Activated CD8-positive, alpha-beta memory T cell treated with anti-CD3 and anti-CD28 coated beads for 1 hour (primary cell): Measurements from ENCODE around the gene CERT1.
"Not testable (repeated sequence)": the region's sequence is repeated elsewhere in the genome, so short reads cannot be mapped to it uniquely, and the experiment has no call there.

Experiments used
- DNase-seq, 2 donors: peaks; one replicate each; pipeline ENCODE4 v3.0.0-alpha.2; 2020; ENCODE audit warnings: low read depth in 1 of 2; ENCODE audit errors: extremely low read depth in 1 of 2

Gene CERT1

DNA sequence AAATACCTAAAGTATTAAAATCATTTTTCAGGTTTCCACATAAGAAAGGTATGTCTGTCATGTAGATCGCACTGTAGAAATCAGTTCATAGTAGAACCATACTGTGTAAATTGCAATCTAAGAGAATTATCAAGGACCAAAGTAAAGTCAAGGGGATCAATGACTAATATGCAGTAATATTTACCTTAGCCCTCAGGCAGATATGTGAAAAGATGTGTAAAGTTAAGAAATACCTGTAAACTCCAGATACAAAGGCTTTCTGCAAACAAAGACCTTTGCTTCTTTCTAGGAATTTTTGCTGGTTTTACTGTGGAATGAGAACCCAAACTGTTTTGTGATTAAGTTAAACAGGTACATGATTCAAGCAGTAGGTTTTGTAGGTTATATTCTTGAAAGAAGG is 11.8 kb upstream of the CERT1 start:
- DNase-seq, result no peak

DNA sequence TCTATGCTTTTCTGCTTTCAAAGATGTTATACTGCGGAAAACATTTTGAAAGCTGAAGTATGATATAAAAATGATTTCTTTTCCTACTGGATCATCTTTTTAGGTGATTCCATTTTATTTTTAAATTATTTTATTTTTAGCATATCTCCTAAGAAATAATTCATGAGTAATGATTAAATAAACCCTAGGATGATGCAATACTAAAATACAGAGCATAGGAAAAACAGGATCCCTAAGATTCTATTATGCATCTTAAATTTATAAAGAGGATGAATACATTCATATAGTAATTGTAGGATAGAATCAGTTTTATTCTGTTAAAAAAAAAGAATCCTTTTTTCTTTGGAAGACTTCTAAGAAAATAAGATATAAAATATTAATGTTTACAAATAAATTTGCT is 11.1 kb upstream of the CERT1 start:
- no peak for DNase-seq

DNA sequence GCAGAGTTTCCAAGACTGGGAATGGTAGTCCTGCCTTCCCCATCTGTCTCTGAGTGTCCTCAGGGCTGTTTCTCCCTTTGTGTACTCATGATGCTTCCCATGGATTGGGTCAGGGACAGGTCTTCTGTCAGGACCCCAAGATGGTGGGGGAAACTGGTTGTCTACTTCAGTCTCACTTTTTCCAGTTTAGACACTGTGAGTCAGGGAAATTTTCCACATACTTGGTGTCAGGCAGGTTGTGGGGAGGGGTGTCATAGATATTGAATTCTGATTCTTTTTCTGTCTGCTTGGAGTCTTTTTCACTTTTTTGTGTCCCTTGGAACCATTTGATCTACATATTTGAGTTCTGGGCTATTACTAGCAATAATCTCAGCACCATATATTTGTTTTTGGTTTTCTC is 10.6 kb upstream of the CERT1 start:
- no peak for DNase-seq

DNA sequence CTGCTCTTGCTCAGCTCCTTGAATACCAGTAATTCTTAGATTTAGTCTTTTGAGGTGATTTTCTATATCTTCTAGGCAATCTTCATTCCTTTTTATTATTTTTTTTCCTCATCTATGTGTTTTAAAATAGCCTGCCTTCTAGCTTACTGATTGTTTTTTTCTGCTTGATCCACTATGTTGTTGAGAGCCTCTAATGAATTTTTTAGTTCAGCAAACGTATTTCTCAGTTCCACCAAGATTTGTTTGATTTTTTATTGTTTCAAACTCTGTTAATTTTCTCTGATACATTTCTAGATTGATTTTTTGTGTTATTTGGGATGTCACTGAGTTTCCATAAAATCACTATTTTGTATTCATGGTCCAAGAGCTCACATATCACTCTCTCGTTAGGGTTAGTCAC is 9.8 kb upstream of the CERT1 start:
- no peak for DNase-seq

DNA sequence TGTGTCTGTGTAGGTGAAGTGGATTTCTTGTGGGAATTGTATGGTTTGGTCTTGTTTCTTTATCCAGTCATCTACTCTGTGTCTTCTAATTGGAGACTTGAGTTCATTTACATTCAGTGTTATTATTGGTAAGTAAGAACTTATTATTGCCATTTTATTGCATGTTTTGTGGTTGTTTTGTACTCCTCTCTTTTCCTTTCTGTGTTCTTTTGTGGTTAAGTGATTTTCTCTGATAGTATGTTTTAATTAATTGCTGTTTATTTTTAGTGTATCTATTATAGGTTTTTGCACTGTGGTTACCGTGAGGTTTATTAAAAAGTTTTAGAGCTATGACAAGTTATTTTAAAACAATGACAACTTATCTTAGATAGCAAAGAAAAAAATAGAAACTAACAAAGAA is 8.3 kb upstream of the CERT1 start:
- no peak for DNase-seq

DNA sequence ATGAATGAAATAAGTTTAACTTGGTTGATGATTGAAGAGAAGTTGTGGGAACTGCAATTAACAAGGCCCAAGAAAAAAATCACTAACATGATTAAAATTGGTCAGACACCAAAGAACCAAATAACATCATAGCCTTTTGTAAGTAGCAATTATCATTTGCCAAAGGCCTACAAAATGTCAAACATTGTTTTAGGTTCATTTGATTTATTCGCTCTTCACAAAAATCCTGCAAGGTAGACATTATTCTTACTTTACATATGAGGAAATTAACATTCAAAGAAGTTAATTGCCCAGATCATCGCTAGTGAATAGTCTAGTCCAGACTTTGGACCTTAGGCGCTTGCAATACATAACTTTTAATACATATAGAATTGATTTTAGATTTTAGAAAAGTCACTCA is 2.9 kb upstream of the CERT1 start:
- DNase-seq, result no peak

DNA sequence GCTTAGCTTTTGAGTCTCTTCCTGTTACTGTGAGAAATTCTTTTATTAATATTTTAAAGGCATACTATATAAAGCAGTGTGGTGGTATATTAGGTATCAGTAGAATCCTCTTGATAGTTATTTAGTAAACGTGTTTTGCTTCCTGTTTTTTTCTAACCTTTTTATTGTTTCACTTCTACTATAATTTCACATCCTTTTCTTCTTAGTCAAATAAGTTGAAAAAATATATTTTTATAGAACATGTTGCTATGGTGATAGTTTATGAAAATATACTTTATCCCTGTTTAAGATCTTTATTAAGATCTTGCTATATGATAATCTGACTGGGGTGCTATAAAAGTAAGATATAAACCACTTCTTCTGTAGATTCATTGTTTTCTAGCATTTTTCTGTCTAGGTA is 2.4 kb upstream of the CERT1 start:
- DNase-seq, result no peak

DNA sequence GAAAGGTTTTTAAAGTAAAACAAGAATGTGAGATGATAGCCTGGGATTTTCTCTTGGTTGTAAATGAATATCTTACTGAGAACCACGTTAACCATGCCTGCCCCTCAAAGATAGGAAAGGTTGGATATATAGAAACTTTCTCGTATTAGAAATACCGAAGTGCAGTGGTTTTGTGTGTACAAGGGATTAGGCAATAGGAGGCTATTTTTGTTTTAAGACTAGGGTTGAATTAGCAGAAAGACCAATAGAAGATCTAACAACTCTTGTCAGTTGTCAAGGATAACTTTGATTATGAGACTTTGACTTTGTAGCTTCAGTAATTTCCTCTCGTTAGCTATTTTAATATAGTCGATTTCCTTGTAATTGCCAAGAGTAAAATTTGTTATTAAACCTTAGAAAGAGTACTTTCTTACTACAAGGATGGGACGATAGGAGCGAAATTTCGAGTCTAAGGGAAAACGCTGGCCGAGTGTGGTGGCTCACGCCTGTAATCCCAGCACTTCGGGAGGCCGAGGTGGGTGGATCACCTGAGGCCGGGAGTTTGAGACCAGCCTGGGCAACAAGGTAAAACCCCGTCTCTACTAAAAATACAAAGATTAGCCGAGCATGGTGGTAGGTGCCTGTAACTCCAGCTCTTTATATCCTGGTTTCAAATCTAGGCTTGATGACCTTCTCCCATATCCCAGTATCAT is 1.1 kb upstream of the CERT1 start:
- DNase-seq, result no peak

DNA sequence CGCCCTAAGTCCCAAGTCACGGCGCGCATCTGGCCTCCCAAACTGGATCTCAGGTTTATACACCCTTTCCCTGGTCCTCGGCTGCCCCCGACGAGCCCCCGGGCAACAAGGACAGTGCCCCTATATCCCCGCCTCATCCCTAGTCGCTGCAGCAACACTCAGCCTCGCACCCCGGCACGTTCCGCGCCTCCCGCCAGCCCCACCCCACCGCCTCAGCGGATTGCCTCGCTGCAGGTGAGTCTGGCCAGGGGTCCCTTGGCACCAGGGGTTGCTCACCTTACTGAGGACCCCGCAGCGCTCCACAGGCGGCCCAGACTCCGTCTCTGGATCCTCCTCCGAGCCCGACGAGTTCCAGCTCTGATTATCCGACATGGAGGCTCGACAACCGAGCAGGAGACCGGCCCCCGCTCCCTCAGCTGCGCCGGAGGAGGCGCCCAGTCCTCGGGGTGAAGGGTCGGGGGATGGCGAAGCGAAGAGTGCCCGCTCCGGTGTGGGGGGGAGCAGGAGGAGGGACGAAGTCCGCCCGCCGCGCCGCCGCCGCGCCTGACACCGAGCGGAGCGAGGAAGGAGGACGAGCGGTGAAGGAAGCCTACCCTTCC is 494 bp downstream of the CERT1 start:
- peak in 1 of 2 donors; percentile 32 for DNase-seq

DNA sequence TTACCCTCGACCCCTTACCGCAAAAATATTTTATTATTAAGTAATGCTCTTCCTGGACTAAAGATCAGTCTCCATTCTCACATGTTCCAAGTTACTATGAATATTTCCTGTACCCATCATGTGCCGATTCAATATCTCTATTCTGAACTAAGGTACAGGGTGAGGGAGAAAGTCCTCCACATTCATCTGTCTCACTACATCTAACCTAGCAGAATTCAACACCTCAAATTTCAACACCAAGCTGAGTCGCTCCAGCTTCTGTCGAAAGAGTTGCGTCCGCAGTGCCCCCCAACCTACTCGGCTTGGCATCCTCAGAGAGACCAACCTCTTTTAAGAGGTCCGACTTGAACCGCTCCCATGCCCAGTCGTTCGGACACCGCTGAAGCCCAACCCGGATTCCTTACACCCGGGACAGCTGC is 1.0 kb downstream of the CERT1 start:
- DNase-seq, result no peak

DNA sequence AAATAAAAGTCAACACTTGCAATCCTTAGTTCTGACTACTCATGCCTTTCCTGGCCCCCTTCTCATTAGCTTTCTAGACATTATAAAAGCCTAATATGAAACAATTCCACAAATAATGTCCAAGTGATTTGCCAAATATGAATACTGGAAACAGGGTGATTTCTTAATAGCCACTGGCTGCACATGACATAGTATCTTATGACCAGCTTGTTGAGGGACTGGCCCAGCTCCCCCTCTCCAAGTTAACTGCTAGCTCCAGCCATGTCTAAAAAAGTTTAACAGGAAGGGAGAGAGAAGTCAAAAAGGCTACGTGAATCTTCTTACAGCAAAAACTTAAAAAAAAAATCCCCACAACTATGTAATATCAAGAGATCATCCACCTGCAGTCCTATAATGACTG is 1.5 kb downstream of the CERT1 start:
- DNase-seq, result no peak

DNA sequence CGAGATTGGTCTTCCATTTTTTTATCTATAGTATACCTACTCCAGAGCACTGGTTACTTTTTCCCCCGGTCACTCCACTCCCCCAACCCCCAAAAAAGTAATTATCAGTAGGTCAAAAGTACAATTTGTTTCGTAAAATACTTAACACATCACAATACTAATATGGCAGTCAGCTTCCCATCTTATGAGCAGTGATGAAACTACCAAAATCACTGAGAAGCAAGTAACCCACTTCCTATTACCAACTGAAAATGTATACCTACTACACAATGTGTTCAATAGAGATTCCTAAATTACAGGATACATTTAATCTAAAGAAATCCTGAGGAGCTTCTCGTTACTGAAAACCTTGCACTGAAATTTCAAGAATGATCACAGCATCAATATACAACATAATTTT is 1.9 kb downstream of the CERT1 start:
- no peak for DNase-seq

DNA sequence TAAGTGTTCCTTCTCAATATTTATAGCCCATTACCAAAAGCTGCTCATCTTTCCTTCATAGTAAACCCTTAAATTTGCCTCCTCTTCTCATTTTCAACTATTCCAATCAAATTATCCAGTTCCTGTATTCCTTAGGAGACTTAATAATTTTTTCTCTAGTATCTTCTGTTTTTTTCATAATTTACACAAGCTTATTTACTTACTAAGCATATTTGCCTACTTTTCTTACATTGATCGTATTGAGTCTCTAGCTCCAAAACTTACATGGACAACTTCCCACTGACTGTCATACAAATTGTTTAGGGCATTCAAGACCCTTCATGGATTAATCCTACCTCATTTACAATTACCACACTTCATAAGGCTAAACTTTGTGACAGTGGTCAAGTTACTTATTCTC is 3.6 kb downstream of the CERT1 start:
- no peak for DNase-seq

DNA sequence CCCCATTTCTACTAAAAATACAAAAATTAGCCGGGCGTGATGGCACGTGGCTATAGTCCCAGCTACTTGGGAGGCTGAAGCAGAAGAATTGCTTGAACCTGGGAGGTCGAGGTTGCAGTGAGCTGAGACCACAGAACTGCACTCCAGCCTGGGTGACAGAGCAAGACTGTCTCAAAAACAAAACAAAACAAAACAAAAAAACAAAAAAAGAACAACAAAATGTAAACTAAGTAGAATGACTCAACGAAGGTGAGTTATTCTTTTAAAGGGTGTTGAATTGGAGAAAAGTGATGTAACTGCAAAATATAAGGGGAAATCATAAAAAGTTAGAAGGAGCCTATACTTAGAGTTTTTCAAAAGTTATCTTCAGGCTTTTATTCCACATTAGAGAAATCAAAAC is 6.3 kb downstream of the CERT1 start:
- not testable (repeated sequence) for DNase-seq

DNA sequence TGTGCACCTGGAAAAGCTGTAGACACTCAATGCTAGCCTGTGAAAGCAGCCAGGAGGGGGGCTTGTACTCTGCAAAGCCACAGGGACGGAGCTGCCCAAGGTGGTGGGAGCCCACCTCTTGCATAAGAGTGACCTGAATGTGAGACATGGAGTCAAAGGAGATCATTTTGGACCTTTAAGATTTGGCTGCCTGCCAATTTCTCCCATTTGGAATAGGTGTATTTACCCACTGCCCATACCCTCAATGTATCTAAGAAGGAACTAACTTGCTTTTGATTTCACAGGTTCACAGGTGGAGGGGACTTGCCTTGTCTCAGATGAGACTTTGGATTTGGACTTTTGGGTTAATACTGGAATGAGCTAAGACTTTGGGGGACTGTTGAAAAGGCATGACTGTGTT is 12.6 kb downstream of the CERT1 start:
- not testable (repeated sequence) for DNase-seq

DNA sequence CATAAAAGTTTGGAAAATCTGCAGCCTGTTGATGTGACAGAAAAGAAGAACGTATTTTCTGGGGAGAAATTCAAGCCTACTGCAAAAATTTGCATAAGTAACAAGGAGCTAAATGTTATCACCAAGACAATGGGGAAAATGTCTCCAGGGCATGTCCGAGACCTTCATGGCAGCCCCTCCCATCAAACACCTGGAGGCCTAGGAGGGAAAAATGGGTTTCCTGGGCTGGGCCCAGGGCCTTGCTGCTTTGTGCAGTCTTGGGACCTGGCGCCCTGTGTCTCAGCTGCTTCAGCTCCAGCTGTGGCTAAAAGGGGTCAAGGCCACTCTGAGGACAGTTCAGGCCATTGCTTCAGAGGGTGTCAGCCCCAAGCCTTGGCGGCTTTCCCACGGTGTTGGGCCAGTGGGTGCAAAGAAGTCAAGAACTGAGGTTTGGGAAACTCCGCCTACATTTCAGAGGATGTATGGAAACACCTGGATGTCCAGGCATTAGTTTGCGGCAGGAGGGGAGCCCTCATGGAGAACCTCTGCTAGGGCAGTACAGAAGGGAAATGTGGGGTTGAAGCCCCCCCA is 13.1 kb downstream of the CERT1 start:
- no peak for DNase-seq

DNA sequence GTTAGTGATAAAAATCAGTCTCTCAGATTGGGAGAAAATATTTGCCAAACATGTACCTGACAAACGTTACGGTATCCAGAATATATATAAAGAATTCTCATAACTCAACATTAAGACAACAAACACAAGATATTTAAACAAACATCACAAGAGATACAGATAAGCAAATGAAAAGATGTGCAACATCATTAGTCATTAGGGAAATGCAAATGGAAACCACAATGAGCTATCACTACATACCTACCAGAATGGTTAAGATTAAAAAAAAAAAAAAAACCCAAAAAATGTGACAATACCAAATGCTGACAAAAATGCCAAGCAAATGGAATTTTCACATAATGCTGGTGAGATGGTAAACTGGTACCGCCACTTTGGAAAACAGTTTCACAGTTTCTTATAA is 15.4 kb downstream of the CERT1 start:
- no peak for DNase-seq

DNA sequence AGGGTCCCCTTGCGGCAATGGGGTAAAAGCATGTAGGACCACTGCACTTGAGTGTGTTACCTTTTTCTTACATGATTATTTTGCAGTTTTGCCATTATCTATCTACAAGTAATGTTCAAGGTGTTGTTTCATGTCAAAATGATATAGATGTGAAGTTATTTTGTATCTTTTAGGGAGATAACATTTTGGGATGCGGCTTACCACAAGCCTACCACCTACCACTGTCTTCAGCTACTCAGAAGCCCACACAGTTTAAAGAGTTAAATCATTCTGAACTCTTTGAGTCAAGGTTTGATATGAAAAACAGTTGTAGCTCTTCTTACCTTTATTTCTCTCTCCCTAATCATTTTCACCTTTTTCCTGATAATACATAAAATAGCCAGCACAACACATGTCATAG is 19.8 kb downstream of the CERT1 start:
- no peak for DNase-seq

DNA sequence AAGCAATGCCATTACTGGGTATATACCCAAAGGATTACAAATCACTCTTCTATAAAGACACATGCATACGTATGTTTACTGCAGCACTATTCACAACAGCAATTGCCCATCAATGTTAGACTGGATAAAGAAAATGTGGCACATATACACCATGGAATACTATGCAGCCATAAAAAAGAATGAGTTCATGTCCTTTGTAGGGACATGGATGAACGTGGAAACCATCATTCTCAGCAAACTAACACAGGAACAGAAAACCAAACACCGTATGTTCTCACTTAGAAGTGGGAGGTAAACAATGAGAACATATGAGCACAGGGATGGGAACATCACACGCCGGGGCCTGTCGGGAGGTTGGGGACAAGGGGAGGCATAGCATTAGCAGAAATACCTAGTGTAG is 21.6 kb downstream of the CERT1 start:
- not testable (repeated sequence) for DNase-seq

DNA sequence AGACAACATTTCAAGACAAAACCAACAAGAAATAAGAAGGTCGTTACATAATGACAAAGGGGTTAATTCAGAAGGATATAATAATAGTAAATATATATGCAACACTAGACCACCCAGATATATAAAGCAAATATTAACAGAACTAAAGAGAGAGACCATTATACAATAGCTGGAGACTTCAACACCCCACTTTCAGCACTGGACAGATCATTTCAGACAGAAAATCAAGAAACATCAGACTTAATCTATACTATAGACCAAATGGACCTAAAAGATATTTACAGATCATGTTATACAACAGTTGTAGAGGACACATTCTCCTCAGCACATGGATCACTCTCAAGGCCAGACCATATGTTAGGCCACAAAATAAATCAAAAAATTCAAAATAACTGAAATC is 26.8 kb downstream of the CERT1 start:
- DNase-seq, result no peak

DNA sequence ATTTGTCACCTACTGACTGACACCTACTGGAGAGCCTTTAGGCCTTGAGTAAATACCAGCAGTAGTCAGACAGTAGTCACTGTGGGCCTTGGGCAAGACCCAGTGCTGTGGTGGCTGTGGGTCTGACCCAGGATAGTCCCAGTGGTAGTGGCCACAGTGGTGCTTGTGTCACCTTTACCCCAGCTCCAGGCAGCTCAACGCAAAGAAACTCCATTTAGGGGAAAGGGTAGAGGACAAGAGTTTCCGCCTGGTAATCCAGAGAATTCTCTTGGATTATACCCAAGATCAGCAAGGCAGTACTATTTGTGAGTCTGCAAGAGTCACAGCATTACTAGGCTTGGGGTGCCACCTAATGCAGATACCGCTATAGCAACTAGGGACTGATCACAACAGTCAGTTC is 28.9 kb downstream of the CERT1 start:
- no peak for DNase-seq

DNA sequence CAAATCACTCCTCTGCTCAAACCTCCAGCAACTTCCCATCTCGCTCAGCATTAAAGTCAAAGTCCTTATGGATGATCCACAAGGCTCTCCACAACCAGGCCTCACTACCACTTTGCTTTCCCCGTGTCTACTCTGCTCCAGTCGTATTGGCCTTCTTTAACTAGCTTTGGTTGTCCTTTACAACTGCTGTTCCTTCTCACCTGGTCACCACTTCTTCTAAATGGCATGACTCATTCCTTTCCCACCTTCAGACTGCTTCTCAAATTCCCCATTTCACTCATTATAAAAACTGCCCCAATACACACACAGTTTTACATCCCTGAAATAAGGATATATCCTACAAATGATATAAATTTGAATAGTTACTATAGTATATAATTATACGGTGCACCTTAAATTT is 30.4 kb downstream of the CERT1 start:
- no peak for DNase-seq

DNA sequence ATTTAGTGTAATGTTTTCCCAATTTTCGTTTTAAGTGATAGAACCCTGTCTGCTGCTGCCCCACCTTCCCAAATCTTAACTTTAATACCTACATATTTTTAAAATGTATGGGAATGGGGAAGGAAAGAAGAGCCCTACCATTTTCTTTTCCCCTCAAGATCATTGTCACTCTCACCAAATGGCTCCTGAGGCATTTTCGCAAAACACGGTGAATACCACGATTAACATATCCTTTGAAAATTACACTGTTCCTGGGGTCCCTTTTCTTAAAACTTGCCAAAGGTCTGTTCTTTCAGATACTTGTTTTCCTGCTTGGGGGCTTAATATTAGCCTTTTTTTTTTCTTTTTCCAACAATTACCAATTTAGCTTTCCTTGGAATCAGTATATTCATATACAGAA is 36.1 kb downstream of the CERT1 start:
- DNase-seq, result no peak
